CD4-positive, alpha-beta T cell treated with Interferon gamma for 1 hour (primary cell): ENCODE data around the gene ZDHHC19.
"Not testable (repeated sequence)": the region's sequence is repeated elsewhere in the genome, so short reads cannot be mapped to it uniquely, and the experiment has no call there.

Experiments used
- DNase-seq: peaks from one replicate; pipeline ENCODE4 v3.0.0-alpha.2; 2020

Gene ZDHHC19

DNA sequence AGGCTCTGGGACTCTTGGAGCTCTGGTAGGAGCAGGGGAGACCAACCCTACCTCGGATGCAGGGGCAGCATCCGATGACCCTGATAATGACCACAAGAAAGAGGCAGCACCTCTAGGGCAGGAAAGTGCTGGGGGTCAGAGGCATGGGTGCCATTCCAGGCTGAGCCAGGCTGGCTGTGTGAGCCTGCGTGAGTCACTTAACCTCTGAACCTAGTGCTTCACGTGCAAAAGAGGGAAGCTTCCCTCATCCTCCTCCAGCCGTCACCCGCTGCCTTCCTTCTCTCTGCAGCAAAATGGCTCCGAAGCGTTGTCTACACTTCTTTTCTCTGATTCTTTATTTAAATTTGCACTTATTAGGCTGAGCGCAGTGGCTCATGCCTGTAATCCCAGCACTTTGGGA, 35.5 kb downstream of the ZDHHC19 start:
- DNase-seq: no peak

DNA sequence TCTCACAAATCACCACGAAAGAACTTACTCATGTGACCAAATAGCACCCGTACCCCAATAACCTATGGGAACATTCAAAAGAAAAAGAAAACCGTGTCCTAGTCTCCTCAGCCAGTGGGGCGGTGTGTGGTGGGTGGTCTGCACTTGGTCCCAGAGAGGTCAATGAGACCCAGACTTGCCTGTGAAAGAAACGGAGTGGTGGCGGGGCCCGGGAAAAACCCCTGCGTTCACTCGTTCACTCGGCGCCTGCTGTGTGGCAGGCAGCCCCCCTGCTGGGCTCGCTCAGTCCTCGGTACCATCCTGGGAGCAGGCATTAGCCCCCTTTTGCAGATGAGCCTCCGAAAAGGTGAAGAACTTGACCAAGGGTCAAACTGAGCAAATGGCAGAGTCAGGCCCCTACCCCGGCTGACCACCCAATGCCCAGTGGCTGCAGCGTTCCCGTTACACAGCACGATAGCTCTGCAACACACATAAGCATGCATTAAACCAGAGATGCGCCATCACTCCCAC, 36.0 kb downstream of the ZDHHC19 start:
- no peak for DNase-seq

DNA sequence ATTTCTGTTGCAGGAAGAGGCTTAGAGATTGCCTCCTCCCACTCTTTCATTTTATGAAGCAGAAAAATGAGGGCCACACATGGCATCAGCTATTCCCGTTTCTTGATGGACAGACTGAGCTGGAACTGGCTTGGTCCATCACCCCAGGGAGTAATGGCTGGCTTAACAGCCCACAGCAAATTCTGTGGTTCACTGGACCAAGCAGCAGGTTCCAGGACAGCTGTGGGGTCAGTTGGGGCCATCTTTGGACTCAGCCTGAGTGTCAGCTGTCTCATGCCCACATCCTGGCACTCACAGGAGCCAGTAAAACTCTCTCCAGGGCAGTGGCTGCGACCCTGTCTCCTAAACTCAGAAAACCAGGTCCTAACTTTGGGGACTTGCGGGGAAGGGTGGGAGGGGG, 36.5 kb downstream of the ZDHHC19 start:
- no peak for DNase-seq

GRCh38 chr3:196170296-196170695, 40.9 kb downstream of the ZDHHC19 start:
- DNase-seq: not testable (repeated sequence)

DNA sequence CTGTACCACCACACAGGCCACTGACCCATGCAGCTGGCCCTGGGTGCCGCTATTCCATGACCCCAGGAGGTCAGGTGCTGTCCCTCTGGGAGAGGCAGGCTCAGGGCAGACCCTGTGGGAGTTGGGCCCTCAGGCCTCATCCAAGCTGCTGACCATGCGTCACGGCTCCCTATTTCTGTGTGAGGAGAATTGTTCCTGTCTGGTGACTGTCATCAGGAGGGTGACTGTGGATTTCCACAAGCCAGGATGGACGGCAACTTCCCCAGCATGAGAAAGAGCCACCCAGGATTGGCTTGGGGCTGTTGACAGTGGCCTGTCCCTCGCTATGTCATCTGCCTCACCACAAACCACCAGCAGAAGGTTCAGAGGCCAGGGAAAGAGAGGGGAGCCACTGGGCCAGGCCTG, 41.4 kb downstream of the ZDHHC19 start:
- DNase-seq: peak; percentile 35

DNA sequence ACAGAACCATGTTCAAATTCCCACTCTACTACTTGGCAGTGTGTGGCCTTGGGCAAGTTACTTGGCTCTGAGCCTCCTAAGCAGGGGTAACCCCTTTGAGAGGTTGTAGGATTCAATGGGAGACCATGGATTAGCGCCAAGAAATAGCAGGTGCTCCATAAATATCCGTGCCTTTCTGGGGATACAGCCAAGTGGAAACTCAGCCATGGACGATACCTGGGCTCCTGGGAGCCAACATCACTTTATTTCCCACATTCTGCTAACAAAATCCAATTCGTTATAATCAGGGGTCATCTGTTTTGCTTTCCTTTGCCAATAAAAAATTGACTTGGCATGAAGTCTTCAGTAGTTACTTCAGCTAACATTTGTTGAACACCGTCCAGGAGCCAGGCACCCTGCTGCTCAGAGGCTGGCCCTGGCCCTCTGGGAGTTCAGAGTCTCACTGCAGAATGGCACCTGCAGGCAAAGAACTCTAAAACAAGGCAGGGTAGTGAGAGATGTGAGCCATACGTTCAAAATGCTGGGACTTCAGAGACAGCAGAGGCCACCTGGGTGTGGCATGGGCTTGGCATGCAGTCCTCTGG, 42.3 kb downstream of the ZDHHC19 start:
- no peak for DNase-seq

- no peak for DNase-seq
Observed at GRCh38 chr3:196166741-196167140, 44.5 kb downstream of the ZDHHC19 start.

GRCh38 chr3:196165850-196166249, 45.4 kb downstream of the ZDHHC19 start:
- no peak for DNase-seq

GRCh38 chr3:196165006-196165575, 46.1 kb downstream of the ZDHHC19 start:
- not testable (repeated sequence) for DNase-seq

DNA sequence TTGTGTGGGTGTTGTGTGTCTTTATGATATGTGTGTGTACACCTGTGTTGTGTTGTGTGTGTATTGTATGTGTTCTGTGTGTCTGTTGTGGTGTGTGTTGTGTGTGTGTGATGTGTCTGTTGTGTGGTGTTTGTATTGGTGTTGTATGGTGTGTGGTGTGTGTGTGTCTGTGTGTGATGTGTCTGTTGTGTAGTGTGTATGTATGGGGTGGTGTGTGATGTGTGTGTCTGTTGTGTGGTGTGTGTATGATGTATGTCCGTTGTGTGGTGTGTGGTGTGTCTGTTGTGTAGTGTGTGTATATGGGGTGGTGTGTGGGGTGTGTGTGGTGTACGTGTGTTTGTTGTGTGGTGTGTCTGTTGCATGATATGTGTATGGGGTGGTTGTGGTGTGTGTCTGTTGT, 46.6 kb downstream of the ZDHHC19 start:
- DNase-seq: no peak

DNA sequence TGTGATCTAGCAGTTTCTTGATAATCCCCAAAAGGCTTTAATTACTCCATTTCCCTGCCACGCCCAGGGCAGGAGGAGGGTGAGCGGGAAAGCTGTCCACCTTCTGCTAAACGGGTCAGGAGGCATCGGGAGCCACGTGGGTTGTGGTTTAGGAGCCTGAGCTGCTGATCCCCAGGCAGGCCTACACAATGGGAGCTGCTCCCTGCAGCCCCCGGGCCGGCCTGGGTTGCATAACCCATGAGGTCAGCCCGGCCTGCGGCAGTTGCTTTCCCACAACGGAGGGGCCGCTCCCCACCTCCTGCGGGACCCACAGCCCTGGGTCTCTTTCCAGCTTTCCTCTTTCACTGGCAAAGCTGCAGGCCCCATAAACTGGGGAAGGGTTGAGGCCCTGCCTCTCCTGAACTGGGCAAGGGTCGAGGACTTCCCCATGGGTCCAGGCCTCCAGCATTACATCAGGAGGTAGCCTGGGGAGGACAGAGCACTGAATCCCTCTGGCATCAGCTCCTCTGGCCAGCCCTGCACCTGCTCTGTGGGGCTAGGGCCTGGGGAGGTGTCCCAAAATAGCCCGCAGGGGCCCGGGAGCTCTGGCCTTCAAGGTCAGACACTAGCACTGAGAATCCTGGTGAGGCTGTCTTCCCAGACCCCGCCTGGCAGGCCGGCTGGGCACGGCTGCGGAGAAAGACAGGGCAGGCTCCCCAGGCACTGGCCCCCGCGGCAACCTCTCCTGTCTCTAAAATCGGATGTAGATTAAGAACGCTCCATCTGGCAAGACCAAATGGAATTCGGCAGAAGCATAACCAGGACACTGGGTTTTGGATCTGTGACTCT, 47.3 kb downstream of the ZDHHC19 start:
- DNase-seq: peak; percentile 4

- DNase-seq: no peak
Observed at GRCh38 chr3:196163212-196163611, 48.0 kb downstream of the ZDHHC19 start.

DNA sequence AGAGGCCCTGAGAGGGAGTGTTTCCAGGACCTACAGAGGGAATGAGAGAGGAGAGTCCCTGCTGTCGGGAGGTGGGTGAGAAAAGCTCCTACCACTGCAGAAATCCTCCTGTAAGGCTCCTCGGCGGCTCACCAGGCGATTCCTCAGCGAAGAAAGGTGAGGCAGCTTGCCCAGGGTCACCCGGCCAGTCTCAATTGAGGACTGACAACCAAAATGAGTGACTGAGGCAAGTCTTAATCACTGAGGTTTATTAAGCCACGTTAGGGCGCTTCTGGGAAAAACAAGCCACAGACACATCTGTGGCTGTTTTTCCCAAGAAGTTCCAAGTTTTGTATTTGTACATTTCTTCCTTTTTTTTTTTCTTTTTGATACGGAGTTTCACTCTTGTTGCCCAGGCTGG, 48.5 kb downstream of the ZDHHC19 start:
- DNase-seq: no peak

GRCh38 chr3:196159952-196160804, 51.0 kb downstream of the ZDHHC19 start:
- DNase-seq: peak; percentile 74

- no peak for DNase-seq
Observed at GRCh38 chr3:196159526-196159925, 51.7 kb downstream of the ZDHHC19 start.

GRCh38 chr3:196156160-196156559, 55.0 kb downstream of the ZDHHC19 start:
- DNase-seq: no peak

DNA sequence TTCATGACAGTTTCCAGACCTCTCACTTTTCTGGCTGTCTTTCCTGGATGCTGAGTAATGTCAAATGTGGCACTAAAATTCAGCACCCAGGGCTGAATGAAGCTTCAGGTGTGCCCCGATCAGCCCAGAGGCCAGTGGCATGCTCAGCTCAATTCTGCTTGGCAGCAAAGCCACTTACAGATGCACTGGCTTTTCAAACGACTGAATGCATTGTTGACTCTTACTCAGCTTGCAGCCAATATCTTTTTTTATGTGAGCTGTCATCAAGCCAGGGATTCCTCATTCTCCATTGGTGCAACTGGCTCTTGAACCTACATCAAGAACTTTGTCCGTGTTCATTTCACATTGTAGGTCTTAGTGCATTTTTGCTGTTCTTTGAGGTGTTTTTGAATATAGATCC, 60.7 kb downstream of the ZDHHC19 start:
- DNase-seq: no peak

DNA sequence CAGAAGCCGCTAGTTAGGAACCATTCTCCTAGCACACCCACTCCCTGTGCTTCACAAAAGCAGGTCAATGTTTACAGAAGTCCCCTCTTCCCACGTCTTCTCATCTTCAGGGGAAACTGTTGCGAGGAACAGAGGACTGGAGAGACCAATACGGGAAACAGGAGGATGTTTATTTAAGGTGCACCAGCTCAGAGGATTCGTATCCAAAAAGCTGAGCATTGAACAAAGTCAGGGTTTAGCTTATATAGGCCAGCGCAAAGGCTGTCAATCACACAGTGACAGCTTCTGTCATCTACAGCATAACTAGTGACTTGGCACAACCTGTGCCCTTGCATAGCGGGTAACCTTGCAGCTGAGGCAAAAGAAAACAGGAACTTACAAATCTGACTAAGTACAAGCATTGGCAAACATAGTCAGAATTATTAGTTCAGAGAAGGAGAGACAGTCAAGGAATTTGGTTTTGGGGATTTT, 61.3 kb downstream of the ZDHHC19 start:
- no peak for DNase-seq

GRCh38 chr3:196149375-196149774, 61.8 kb downstream of the ZDHHC19 start:
- DNase-seq: no peak
